ENCODE measurements around the gene CDH11.

GRCh38 chr16:65120461-65120830 lies 1.4 kb downstream of the CDH11 start:
- TF ChIP-seq POLR2AphosphoS5 (IDR thresholded peaks at IDR 0.05) (no peak), POLR2A (IDR thresholded peaks at IDR 0.05) (no peak)
- TF ChIP-seq, protein P1, sequence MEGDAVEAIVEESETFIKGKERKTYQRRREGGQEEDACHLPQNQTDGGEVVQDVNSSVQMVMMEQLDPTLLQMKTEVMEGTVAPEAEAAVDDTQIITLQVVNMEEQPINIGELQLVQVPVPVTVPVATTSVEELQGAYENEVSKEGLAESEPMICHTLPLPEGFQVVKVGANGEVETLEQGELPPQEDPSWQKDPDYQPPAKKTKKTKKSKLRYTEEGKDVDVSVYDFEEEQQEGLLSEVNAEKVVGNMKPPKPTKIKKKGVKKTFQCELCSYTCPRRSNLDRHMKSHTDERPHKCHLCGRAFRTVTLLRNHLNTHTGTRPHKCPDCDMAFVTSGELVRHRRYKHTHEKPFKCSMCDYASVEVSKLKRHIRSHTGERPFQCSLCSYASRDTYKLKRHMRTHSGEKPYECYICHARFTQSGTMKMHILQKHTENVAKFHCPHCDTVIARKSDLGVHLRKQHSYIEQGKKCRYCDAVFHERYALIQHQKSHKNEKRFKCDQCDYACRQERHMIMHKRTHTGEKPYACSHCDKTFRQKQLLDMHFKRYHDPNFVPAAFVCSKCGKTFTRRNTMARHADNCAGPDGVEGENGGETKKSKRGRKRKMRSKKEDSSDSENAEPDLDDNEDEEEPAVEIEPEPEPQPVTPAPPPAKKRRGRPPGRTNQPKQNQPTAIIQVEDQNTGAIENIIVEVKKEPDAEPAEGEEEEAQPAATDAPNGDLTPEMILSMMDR (IDR thresholded peaks at IDR 0.05) = no peak

Data from stomach (tissue), 4 donors.